ENCODE measurements around the gene KRT17.

- no peak for TF ChIP-seq CTCF (IDR thresholded peaks at IDR 0.05)
- TF ChIP-seq POLR2A (IDR thresholded peaks at IDR 0.05), result no peak
- TF ChIP-seq EP300 (IDR thresholded peaks at IDR 0.05), result no peak
Observed at GRCh38 chr17:41647038-41647813, 22.9 kb upstream of the KRT17 start.
